MCF 10A (cell line): ENCODE results near the gene SLC25A22. TPM values are rescaled to one million over a fixed set of nuclear protein-coding genes. Genes with fewer than 3 reads are reported as not detected.

Experiments
- BruUV-seq: library from RNA; stranded (reverse); fragments of 400-500 nt; replicated peaks from 2 replicates; lab custom pipeline; 2021; lab: Mats Ljungman, UMichigan
- CTCF ChIA-PET: fragments of 300-600 bp; sonication (Branson Sonifier 250); formaldehyde crosslinking; extraction: SDS; loops from one replicate; lab custom pipeline; 2021; ENCODE audit warnings: antibody characterized with exemption, inconsistent platforms; lab: Yijun Ruan, JAX
- POLR2A ChIA-PET: fragments of 300-600, 350-650 bp; sonication (Branson Sonifier 250); formaldehyde crosslinking; extraction: SDS; loops from one replicate; lab custom pipeline; 2020; ENCODE audit warnings: antibody characterized with exemption, inconsistent platforms; lab: Yijun Ruan, JAX
- DNase-seq: peaks from one replicate; pipeline ENCODE4 v3.0.0-alpha.2; 2018; ENCODE audit not compliant: unreplicated experiment
- H3K27ac Mint-ChIP-seq: one replicate; pipeline ENCODE4 v1.8.0; 2022; ENCODE audit warnings: mild to moderate bottlenecking, low read depth, mixed read lengths; ENCODE audit not compliant: unreplicated experiment
- H3K27me3 Mint-ChIP-seq: one replicate; pipeline ENCODE4 v1.8.0; 2022; ENCODE audit warnings: mixed read lengths; ENCODE audit not compliant: insufficient read depth, unreplicated experiment
- H3K36me3 Mint-ChIP-seq: one replicate; pipeline ENCODE4 v1.8.0; 2022; ENCODE audit warnings: mild to moderate bottlenecking, moderate library complexity, mixed read lengths; ENCODE audit not compliant: insufficient read depth, unreplicated experiment
- H3K4me1 Mint-ChIP-seq: one replicate; pipeline ENCODE4 v1.8.0; 2022; ENCODE audit warnings: mixed read lengths; ENCODE audit not compliant: insufficient read depth, unreplicated experiment
- H3K4me3 Mint-ChIP-seq: one replicate; pipeline ENCODE4 v1.8.0; 2022; ENCODE audit warnings: mild to moderate bottlenecking, moderate library complexity, mixed read lengths; ENCODE audit not compliant: unreplicated experiment
- H3K9me3 Mint-ChIP-seq: one replicate; pipeline ENCODE4 v1.8.0; 2022; ENCODE audit warnings: mixed read lengths; ENCODE audit not compliant: unreplicated experiment
- intact Hi-C: fragments of 100-400 bp; cut with micrococcal nuclease; formaldehyde crosslinking; loops from 2 replicates; pipeline ENCODE4 v1.14.1; 2022
- total RNA-seq: library from RNA; stranded (reverse); gene quantifications from 2 replicates; pipeline ENCODE4 v1.2.3, GENCODE V29; 2022
- TF ChIP-seq, protein P1 (sequence below): fragments of 200-600 bp; IDR thresholded peaks from one replicate; pipeline ENCODE4 v1.8.0; 2022; ENCODE audit warnings: antibody characterized with exemption, mild to moderate bottlenecking; ENCODE audit not compliant: unreplicated experiment

SLC25A22 gene
- total RNA-seq, 1 experiment from 2014 or later: 34.0 TPM

DNA sequence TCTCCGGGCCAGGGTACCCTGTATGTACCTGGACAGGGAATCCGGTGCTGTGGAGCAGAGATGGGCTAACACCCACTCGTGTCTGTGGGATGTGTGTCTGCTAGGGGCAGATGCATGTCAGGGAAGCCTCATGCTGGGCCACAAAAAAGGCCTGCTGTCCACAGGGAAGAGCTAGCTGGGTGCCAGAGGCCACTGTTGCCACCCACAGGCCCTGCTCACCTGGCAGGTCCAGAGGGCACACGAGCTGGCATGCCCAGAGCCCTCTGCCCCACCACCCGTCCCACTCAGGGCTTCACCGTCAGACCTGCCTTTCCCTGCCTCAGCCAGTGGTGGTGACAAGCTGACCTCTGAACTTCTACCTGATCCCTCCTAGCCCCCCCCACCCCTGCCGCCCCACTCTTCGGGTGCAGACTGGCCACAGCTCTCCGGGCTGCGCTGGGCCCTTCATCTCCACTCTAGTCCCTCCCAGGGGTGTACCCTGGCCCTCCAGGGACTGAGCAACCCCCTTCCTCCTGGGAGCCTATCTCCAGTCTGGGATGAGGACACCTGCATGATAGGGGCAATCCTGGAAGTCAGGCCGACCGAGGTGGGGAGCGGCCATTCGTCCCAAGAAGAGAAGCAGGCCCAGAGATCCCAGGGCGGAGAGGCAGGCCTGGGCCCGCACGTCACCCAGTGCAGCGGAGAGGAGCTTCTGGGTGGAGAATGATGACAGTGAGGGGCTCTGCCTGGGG is 1.4 kb downstream of the SLC25A22 start:
- CTCF ChIA-PET: interaction anchor here (0.5 to 1.8 kb wide), 4 partner anchors 13 to 254 kb away, joined by 3 to 4 read pairs (median 3); partner anchors contain the start of gene TALDO1
- Mint-ChIP-seq H3K9me3 (no peaks in the 10 kb centered on the region), H3K27me3 (no peaks in the 10 kb centered on the region), H3K36me3 (peaks cover 28% of the 10 kb centered on the region), H3K4me3 (peak overlapping the region; percentile 84), H3K27ac (peak overlapping the region; percentile 94), H3K4me1 (no peaks in the 10 kb centered on the region)
- POLR2A ChIA-PET: interaction anchor here (0.6 to 3.8 kb wide), 22 partner anchors 7 to 1296 kb away, joined by 3 to 41 read pairs (median 6); partner anchors contain the start of genes CD151, GATD1, PNPLA2 and RPLP2
- BruUV-seq: no TSS peak
- intact Hi-C loops: loop anchor here (2.0 to 5.0 kb wide), 2 partner anchors 34 to 134 kb away; no protein-coding TSS in a partner anchor
- DNase-seq: no peak
- TF ChIP-seq, protein P1, sequence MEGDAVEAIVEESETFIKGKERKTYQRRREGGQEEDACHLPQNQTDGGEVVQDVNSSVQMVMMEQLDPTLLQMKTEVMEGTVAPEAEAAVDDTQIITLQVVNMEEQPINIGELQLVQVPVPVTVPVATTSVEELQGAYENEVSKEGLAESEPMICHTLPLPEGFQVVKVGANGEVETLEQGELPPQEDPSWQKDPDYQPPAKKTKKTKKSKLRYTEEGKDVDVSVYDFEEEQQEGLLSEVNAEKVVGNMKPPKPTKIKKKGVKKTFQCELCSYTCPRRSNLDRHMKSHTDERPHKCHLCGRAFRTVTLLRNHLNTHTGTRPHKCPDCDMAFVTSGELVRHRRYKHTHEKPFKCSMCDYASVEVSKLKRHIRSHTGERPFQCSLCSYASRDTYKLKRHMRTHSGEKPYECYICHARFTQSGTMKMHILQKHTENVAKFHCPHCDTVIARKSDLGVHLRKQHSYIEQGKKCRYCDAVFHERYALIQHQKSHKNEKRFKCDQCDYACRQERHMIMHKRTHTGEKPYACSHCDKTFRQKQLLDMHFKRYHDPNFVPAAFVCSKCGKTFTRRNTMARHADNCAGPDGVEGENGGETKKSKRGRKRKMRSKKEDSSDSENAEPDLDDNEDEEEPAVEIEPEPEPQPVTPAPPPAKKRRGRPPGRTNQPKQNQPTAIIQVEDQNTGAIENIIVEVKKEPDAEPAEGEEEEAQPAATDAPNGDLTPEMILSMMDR: no peak

DNA sequence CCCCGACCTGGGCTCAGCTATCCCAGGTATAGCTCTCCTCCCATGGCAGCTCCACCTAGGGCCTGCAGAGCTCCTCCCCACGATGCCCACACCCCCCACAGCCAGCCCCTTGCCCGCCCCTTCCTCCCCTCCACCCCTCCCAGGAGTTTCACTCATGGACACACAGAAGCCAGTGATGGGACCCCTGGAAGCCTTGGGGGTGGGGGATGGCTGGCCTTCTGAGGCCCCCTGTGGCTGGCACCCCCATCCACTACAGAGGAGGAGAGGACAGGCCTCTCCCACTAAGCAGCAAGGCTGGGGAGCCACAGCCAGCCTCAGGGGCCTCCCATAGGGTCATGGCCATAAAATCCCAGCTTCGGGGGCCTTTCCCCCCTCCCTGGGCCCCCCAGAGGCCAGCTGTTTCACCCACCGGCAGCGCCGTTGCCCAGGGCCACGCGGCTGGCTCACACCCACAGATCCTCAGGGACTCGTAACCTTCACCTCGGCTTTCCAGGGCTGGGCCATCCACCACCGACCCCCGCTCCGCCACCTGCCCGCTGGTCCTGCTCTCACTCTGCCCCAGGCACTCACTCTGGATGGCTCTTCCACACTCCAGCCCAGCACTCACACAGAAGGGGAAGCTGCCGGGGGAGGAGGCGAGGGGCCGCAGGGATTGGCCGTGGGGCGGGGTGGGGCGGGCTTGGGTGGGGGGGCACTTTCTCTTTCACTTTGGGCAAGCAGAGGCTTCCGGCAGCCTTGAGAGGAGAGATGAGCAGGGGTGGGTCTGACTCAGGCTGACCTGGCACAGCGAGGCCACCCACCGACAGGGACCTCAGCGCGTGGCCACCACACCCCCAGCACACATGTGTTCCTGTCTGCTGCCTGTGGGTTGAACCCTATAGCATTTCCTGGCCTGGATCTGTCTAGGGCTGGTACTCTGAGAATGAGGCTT is 2.2 kb downstream of the SLC25A22 start:
- intact Hi-C loops: loop anchor here (2.0 to 5.0 kb wide), 2 partner anchors 34 to 133 kb away; no protein-coding TSS in a partner anchor
- ChIA-PET POLR2A (interaction anchor here (0.6 to 3.8 kb wide), 21 partner anchors 8 to 228 kb away, joined by 3 to 41 read pairs (median 6); partner anchors contain the start of genes CD151, GATD1, PNPLA2 and RPLP2), CTCF (interaction anchor here (0.5 to 1.8 kb wide), 3 partner anchors 12 to 255 kb away, joined by 3 to 4 read pairs (median 3); partner anchors contain the start of gene TALDO1)
- no peaks in the 10 kb centered on the region for H3K4me1 Mint-ChIP-seq
- peak; percentile 76 for DNase-seq
- H3K36me3 Mint-ChIP-seq: peaks cover 33% of the 10 kb centered on the region
- H3K9me3 Mint-ChIP-seq: no peaks in the 10 kb centered on the region
- no TSS peak for BruUV-seq
- H3K27me3 Mint-ChIP-seq: no peaks in the 10 kb centered on the region
- peak overlapping the region; percentile 94 for H3K27ac Mint-ChIP-seq
- TF ChIP-seq, protein P1: no peak
- H3K4me3 Mint-ChIP-seq: peak overlapping the region; percentile 84

DNA sequence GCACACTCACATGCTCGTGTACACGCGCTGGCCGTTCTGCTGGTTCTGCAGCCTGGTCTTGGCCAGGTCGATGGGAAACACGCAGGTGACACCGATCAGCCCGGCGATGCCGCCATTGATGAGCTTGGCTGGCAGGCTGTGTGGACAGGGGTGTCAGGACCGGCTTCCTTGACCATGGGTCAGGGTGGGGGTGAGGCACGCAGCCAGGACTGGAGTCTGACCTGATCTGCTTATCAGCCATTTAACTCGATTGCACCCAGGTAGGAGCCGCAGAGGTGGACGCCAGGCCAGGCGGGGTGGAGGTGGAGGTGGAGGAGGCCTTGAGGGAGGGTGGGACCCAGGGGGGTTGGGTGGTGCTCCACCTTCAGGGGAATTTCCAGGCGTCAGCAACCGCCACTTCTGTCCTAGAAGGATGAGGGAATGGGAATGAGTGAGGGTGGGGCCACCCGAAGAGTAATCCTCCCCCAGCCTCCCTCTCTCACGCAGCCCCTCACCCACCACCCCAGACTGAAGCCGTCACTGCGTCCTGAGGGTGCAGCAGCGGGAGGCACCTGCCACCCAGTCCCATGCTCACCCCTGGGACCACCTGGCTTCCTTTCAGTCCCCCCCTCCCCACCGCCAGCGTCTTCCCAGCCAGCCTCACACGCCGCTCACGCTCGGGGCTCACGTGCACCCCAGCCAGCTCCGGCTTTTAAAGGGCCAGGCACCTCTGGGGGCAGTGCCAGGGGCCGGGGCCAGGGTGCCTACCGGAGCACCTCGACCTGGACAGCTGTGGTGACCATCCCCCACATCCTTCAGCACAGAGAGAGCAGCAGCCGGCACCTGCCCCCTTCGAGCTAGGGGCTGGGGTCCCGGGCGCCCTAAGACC is 3.1 kb downstream of the SLC25A22 start:
- BruUV-seq: no TSS peak
- intact Hi-C loops: loop anchor here (5.0 kb wide), 1 partner anchor 33 kb away; no protein-coding TSS in a partner anchor
- Mint-ChIP-seq H3K4me1 (no peaks in the 10 kb centered on the region), H3K36me3 (peaks cover 29% of the 10 kb centered on the region), H3K4me3 (peak overlapping the region; percentile 84), H3K27me3 (no peaks in the 10 kb centered on the region), H3K9me3 (no peaks in the 10 kb centered on the region), H3K27ac (peak overlapping the region; percentile 94)
- TF ChIP-seq, protein P1: no peak
- DNase-seq: no peak
- POLR2A ChIA-PET: interaction anchor here (0.6 to 3.8 kb wide), 13 partner anchors 9 to 99 kb away, joined by 3 to 41 read pairs (median 10); partner anchors contain the start of genes GATD1, PNPLA2, RPLP2 and TALDO1
- CTCF ChIA-PET: interaction anchor here (1.8 kb wide), 1 partner anchor 11 kb away, joined by 4 read pairs; no protein-coding TSS in a partner anchor
